Measurements from ENCODE around the gene HSPBP1. TPM values are rescaled to one million over a fixed set of nuclear protein-coding genes. Genes with fewer than 3 reads are reported as not detected.

Gene HSPBP1
- total and polyA plus RNA-seq, 2 donors from 2014 or later, result 37.6 to 55.9 TPM

- FAIRE-seq, result no peak
Measured at GRCh38 chr19:55324662-55325061, 44.8 kb upstream of the HSPBP1 start.

DNA sequence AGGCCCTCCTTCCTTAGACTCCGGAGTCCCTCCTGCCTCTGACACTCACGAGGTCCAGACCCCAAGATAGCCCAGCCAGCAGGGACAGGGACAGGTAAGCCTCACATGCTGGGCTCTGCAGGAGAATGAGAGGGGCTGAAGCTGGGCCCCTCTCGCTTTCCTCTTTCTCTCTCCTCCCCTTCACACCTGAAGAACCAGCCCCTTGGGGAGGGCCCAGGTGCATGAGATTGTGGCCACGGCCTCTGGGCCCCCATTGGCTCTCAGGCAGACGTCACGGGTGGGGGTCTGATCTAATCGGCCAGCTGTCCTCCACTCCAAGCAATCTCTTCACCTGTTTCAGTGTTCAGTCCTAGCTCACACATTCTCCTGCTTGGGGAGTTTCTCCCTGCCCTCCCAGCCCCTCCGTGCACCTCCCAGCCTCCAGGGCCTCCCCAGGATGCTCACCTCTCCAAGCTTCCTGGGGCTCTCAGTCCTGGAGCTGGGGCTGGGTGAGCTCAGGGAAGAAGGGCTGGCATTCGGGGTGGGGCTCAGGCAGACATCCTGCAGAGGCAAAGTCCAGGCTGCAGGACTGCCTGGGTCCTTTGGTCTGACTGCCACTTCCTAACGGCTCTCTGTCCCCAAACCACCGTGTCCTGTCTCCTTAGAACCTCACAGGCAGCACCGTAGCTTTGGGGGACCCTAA is 42.4 kb upstream of the HSPBP1 start:
- Histone ChIP-seq H3K9ac (ENCODE audit: low read length in 3 of 3) (no peak overlapping the region), H3K36me3 (ENCODE audit: control insufficient read depth in 2 of 3, insufficient read depth in 3 of 3, low read length in 3 of 3) (no peaks in the 10 kb centered on the region), H3K4me3 (ENCODE audit: low read length in 3 of 3) (no peak overlapping the region), H3K27ac (ENCODE audit: low read depth in 2 of 2, low read length in 2 of 2) (no peak overlapping the region), H3K27me3 (ENCODE audit: control insufficient read depth, insufficient read depth, low read length) (no peaks in the 10 kb centered on the region), H3K9me3 (ENCODE audit: control insufficient read depth in 2 of 3, insufficient read depth in 1 of 3, low read length in 3 of 3) (no peaks in the 10 kb centered on the region), H3K4me1 (ENCODE audit: control insufficient read depth in 2 of 3, insufficient read depth in 2 of 3, low read depth in 1 of 3, low read length in 3 of 3) (no peaks in the 10 kb centered on the region)
- no peak for DNase-seq
- TF ChIP-seq CTCF (IDR thresholded peaks at IDR 0.05; ENCODE audit: borderline replicate concordance, extremely low read depth, insufficient read depth), result no peak
- intact Hi-C loops (cut with DNase I), result no loop called here
- FAIRE-seq, result no peak

More at GRCh38 chr19:55324662-55325061, 44.8 kb upstream of the HSPBP1 start:
- Histone ChIP-seq H3K4me1 (ENCODE audit: control insufficient read depth in 2 of 3, insufficient read depth in 2 of 3, low read depth in 1 of 3, low read length in 3 of 3) (no peaks in the 10 kb centered on the region), H3K27ac (ENCODE audit: low read depth in 2 of 2, low read length in 2 of 2) (no peak overlapping the region), H3K36me3 (ENCODE audit: control insufficient read depth in 2 of 3, insufficient read depth in 3 of 3, low read length in 3 of 3) (no peaks in the 10 kb centered on the region), H3K27me3 (ENCODE audit: control insufficient read depth, insufficient read depth, low read length) (no peaks in the 10 kb centered on the region), H3K9ac (ENCODE audit: low read length in 3 of 3) (no peak overlapping the region), H3K9me3 (ENCODE audit: control insufficient read depth in 2 of 3, insufficient read depth in 1 of 3, low read length in 3 of 3) (no peaks in the 10 kb centered on the region), H3K4me3 (ENCODE audit: low read length in 3 of 3) (no peak overlapping the region)
- no peak for DNase-seq
- intact Hi-C loops (cut with DNase I), result no loop called here
- TF ChIP-seq CTCF (IDR thresholded peaks at IDR 0.05; ENCODE audit: borderline replicate concordance, extremely low read depth, insufficient read depth), result no peak

DNA sequence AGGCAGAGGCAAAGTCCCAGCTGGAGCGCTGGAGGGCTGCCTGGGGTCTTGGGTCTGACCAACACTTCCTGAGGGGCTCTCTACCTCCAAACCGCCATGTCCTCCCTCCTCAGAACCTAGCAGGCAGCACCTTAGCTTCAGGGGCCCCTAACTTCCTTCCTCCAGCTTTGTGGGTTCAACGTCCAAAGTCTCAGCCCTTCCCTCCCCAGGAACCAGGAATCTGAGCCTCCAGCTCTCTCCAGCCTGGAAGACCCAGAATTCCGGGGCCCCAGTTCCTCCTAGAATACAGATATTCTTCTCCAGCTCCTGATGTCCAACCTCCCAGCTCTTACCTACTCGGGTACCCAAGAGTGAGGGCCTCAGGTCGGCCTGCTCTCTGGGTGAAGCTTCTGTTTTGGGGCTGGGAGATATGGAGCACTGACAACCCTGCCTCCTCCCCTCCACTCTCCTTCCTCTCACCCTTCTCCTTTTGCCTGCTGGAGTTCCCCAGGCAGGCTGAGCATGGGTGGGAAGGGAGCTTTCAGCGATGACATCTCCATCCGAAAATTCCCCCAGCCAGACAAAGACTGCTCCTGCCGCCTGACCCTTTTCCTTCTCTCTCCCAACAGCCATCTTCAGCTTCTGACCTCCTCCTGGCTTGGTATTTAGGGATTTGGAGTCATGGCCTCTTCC is 41.7 kb upstream of the HSPBP1 start:
- Histone ChIP-seq H3K4me3 (ENCODE audit: low read length in 3 of 3) (no peak overlapping the region), H3K9ac (ENCODE audit: low read length in 3 of 3) (no peak overlapping the region), H3K4me1 (ENCODE audit: control insufficient read depth in 2 of 3, insufficient read depth in 2 of 3, low read depth in 1 of 3, low read length in 3 of 3) (no peaks in the 10 kb centered on the region), H3K27me3 (ENCODE audit: control insufficient read depth, insufficient read depth, low read length) (no peaks in the 10 kb centered on the region), H3K36me3 (ENCODE audit: control insufficient read depth in 2 of 3, insufficient read depth in 3 of 3, low read length in 3 of 3) (peaks cover 0 to 4% (median 0%) of the 10 kb centered on the region in 3 donors), H3K27ac (ENCODE audit: low read depth in 2 of 2, low read length in 2 of 2) (no peak overlapping the region), H3K9me3 (ENCODE audit: control insufficient read depth in 2 of 3, insufficient read depth in 1 of 3, low read length in 3 of 3) (peaks cover 0 to under 1% (median 0%) of the 10 kb centered on the region in 3 donors)
- intact Hi-C loops (cut with DNase I), result no loop called here
- no peak for TF ChIP-seq CTCF (IDR thresholded peaks at IDR 0.05; ENCODE audit: borderline replicate concordance, extremely low read depth, insufficient read depth)
- FAIRE-seq (no peak), DNase-seq (no peak)
